Keratinocyte (primary cell): ENCODE measurements around the gene OR4P4. TPM values are rescaled to one million over a fixed set of nuclear protein-coding genes. Genes with fewer than 3 reads are reported as not detected.

Source experiments
- DNase-seq: peaks from one replicate; pipeline ENCODE4 v3.0.0-alpha.2; 2011; ENCODE audit warnings: low read depth, missing footprints, low spot score
- FAIRE-seq: peaks from 2 replicates; lab custom pipeline; 2011; peaks lifted over from hg19 to GRCh38; lab: Jason Lieb, UNC
- H2AFZ ChIP-seq: 2 replicates; pipeline ENCODE4 v1.6.0; 2012; ENCODE audit warnings: low read length, control low read depth, inconsistent platforms; ENCODE audit not compliant: control insufficient read depth
- H3K27ac ChIP-seq: 2 replicates; pipeline ENCODE4 v1.5.1; 2011; ENCODE audit warnings: low read length; ENCODE audit not compliant: control insufficient read depth, insufficient read depth
- H3K27me3 ChIP-seq: 3 replicates; pipeline ENCODE4 v1.6.0; 2011; ENCODE audit warnings: low read length; ENCODE audit not compliant: control insufficient read depth, insufficient read depth; ENCODE audit errors: extremely low read depth
- H3K36me3 ChIP-seq, 2 experiments: 2 replicates in 1 of 2; 3 replicates in 1 of 2; pipeline ENCODE4 v1.5.1; 2011; ENCODE audit warnings: low read length in 2 of 2, mild to moderate bottlenecking in 1 of 2; ENCODE audit not compliant: control insufficient read depth in 2 of 2, insufficient read depth in 2 of 2; ENCODE audit errors: extremely low read depth in 1 of 2
- H3K4me1 ChIP-seq: 3 replicates; pipeline ENCODE4 v1.5.1; 2011; ENCODE audit warnings: low read length; ENCODE audit not compliant: control insufficient read depth, insufficient read depth; ENCODE audit errors: extremely low read depth
- H3K4me2 ChIP-seq: 3 replicates; pipeline ENCODE4 v1.6.0; 2011; ENCODE audit warnings: low read depth, low read length; ENCODE audit not compliant: control insufficient read depth, insufficient read depth; ENCODE audit errors: extremely low read depth
- H3K4me3 ChIP-seq, 3 experiments: fragments of 200-600 bp in 1 of 3; sonication (generic) in 1 of 3; 2 replicates in 2 of 3; 3 replicates in 1 of 3; pipeline ENCODE4 v1.5.1; 2011 to 2016; ENCODE audit warnings: low read length in 3 of 3, mild to moderate bottlenecking in 3 of 3, control low read depth in 2 of 3, inconsistent platforms in 1 of 3, low read depth in 1 of 3, mixed read lengths in 1 of 3, mixed run types in 1 of 3, moderate library complexity in 1 of 3; ENCODE audit not compliant: control insufficient read depth in 2 of 3, insufficient read depth in 2 of 3; ENCODE audit errors: extremely low read depth in 1 of 3
- H3K79me2 ChIP-seq: 2 replicates; pipeline ENCODE4 v1.6.0; 2012; ENCODE audit warnings: low read length; ENCODE audit not compliant: control insufficient read depth, insufficient read depth
- H3K9ac ChIP-seq: 3 replicates; pipeline ENCODE4 v1.6.0; 2011; ENCODE audit warnings: low read length; ENCODE audit not compliant: control insufficient read depth, insufficient read depth; ENCODE audit errors: extremely low read depth
- H3K9me1 ChIP-seq: 3 replicates; pipeline ENCODE4 v1.6.0; 2011; ENCODE audit warnings: low read length; ENCODE audit not compliant: control insufficient read depth, insufficient read depth; ENCODE audit errors: extremely low read depth
- H3K9me3 ChIP-seq: 2 replicates; pipeline ENCODE4 v1.5.1; 2012; ENCODE audit warnings: low read depth, low read length; ENCODE audit not compliant: control insufficient read depth
- H4K20me1 ChIP-seq: 3 replicates; pipeline ENCODE4 v1.6.0; 2011; ENCODE audit warnings: low read length; ENCODE audit not compliant: control insufficient read depth, insufficient read depth; ENCODE audit errors: extremely low read depth
- CTCF ChIP-seq, 3 experiments: IDR thresholded peaks in 1 of 3; conservative IDR thresholded peaks in 1 of 3; optimal IDR thresholded peaks in 1 of 3; 2 replicates in 2 of 3; 3 replicates in 1 of 3; pipeline versions ENCODE3 to v1.5.1; 2011; ENCODE audit warnings: low read length in 3 of 3, mild to moderate bottlenecking in 3 of 3, moderate library complexity in 2 of 3, control low read depth in 1 of 3, inconsistent platforms in 1 of 3; ENCODE audit not compliant: insufficient read depth in 2 of 3; ENCODE audit errors: extremely low read depth in 1 of 3
- EZH2 ChIP-seq: IDR thresholded peaks from one replicate; pipeline ENCODE4 v1.6.1; 2012; ENCODE audit warnings: inconsistent platforms, mild to moderate bottlenecking, low read length, moderate library complexity
- dilution Hi-C: fragments of 300-500 bp; cut with MboI; formaldehyde crosslinking; loops from one replicate; pipeline ENCODE4 v1.7.0; 2020; ENCODE audit warnings: low sequenced_read_pairs; ENCODE audit not compliant: extremely low pct_ligation_motif_present
- polyA plus RNA-seq, 5 experiments: library from polyadenylated mRNA; depleted of rRNA in 3 of 5; stranded (reverse) in 3 of 5; stranded (forward) in 1 of 5; unstranded in 1 of 5; fragments of >200 nt; gene quantifications; 1 replicate in 1 of 5; 2 replicates in 3 of 5; 3 replicates in 1 of 5; pipeline versions ENCODE4 v1.2.1 to v1.2.3, GENCODE V29; 2011 to 2012; ENCODE audit warnings: missing spikeins in 2 of 5, low read depth in 1 of 5, low replicate concordance in 1 of 5

The OR4P4 gene
- polyA plus RNA-seq, 1 donor (not counting 4 experiments of a cell fraction or from before 2014, with no cell fraction given) = not detected

GRCh38 chr11:55652560-55652959 lies 17.6 kb downstream of the OR4P4 start:
- H3K9ac ChIP-seq = no peak overlapping the region
- no peaks in the 10 kb centered on the region for H3K9me3 ChIP-seq
- no peak overlapping the region for H2AFZ ChIP-seq
- TF ChIP-seq CTCF (optimal IDR thresholded peaks at IDR 0.05 in 1 of 3, IDR thresholded peaks at IDR 0.05 in 1 of 3, conservative IDR thresholded peaks at IDR 0.05 in 1 of 3; ENCODE audit: extremely low read depth in 1 of 3, insufficient read depth in 2 of 3, low read length in 3 of 3) (no peak), EZH2 (no peak)
- H3K27ac ChIP-seq = no peak overlapping the region
- FAIRE-seq (no peak), DNase-seq (no peak)
- dilution Hi-C loops = no loop called here
- no peak overlapping the region for H3K4me3 ChIP-seq
- H3K36me3 ChIP-seq = no peaks in the 10 kb centered on the region
- H3K27me3 ChIP-seq = no peaks in the 10 kb centered on the region
- H3K9me1 ChIP-seq = no peaks in the 10 kb centered on the region
- no peak overlapping the region for H3K4me2 ChIP-seq
- no peaks in the 10 kb centered on the region for H4K20me1 ChIP-seq
- H3K79me2 ChIP-seq = no peaks in the 10 kb centered on the region
- no peaks in the 10 kb centered on the region for H3K4me1 ChIP-seq

GRCh38 chr11:55655096-55655495 lies 20.2 kb downstream of the OR4P4 start:
- H3K4me2 ChIP-seq = no peak overlapping the region

More at GRCh38 chr11:55655096-55655495, 20.2 kb downstream of the OR4P4 start:
- Histone ChIP-seq H3K4me1 (no peaks in the 10 kb centered on the region), H3K9ac (no peak overlapping the region), H3K9me3 (no peaks in the 10 kb centered on the region), H3K9me1 (no peaks in the 10 kb centered on the region), H4K20me1 (no peaks in the 10 kb centered on the region), H3K79me2 (no peaks in the 10 kb centered on the region), H3K4me3 (no peak overlapping the region), H3K36me3 (no peaks in the 10 kb centered on the region), H2AFZ (no peak overlapping the region), H3K27ac (no peak overlapping the region), H3K27me3 (no peaks in the 10 kb centered on the region)
- FAIRE-seq (no peak), DNase-seq (no peak)
- dilution Hi-C loops = no loop called here
- TF ChIP-seq EZH2 = no peak
- no peak for TF ChIP-seq CTCF (optimal IDR thresholded peaks at IDR 0.05 in 1 of 3, IDR thresholded peaks at IDR 0.05 in 1 of 3, conservative IDR thresholded peaks at IDR 0.05 in 1 of 3; ENCODE audit: extremely low read depth in 1 of 3, insufficient read depth in 2 of 3, low read length in 3 of 3)
